GM23248 (cell line): ENCODE data around the gene THAP7.

Experiments
- EZH2 ChIP-seq: fragments of 200-600 bp; sonication (generic); IDR thresholded peaks from 2 replicates; pipeline ENCODE4 v1.6.1; 2018; ENCODE audit warnings: antibody characterized with exemption, mild to moderate bottlenecking; ENCODE audit not compliant: insufficient read depth, poor library complexity, severe bottlenecking
- EZH2phosphoT487 ChIP-seq: fragments of 200-600 bp; sonication (generic); IDR thresholded peaks from 2 replicates; pipeline ENCODE4 v1.6.1; 2018; ENCODE audit warnings: antibody characterized with exemption, moderate library complexity, mild to moderate bottlenecking, low read depth; ENCODE audit not compliant: insufficient read depth

- no peak for TF ChIP-seq EZH2
- no peak for TF ChIP-seq EZH2phosphoT487
Observed at GRCh38 chr22:20996031-20996410, 5.9 kb downstream of the THAP7 start.
